GM12878 (cell line): ENCODE measurements around the gene MX1. TPM values are rescaled to one million over a fixed set of nuclear protein-coding genes. Genes with fewer than 3 reads are reported as not detected.

ENCODE experiments used
- BACH1 ChIP-seq: fragments of 450-650 bp; IDR thresholded peaks from 2 replicates; pipeline ENCODE4 v1.6.1; 2017; ENCODE audit warnings: mild to moderate bottlenecking, borderline replicate concordance
- BMI1 ChIP-seq: fragments of 450-650 bp; IDR thresholded peaks from 2 replicates; pipeline ENCODE4 v1.6.1; 2016; ENCODE audit warnings: mild to moderate bottlenecking, moderate library complexity, borderline replicate concordance
- CHD1 ChIP-seq: IDR thresholded peaks from 2 replicates; pipeline ENCODE4 v1.6.1; 2012; ENCODE audit warnings: low read depth, low read length, improper control_type of control experiment
- DPF2 ChIP-seq: fragments of 450-650 bp; IDR thresholded peaks from 2 replicates; pipeline ENCODE4 v1.6.1; 2017; ENCODE audit warnings: mild to moderate bottlenecking
- ESRRA ChIP-seq: IDR thresholded peaks from 2 replicates; pipeline ENCODE4 v1.6.1; 2012; ENCODE audit warnings: mild to moderate bottlenecking, low read length, improper control_type of control experiment
- FOXK2 ChIP-seq: fragments of 450-650 bp; IDR thresholded peaks from 2 replicates; pipeline ENCODE4 v1.6.1; 2017; ENCODE audit warnings: mild to moderate bottlenecking, moderate library complexity
- GATAD2B ChIP-seq: fragments of 450-650 bp; conservative IDR thresholded peaks from 2 replicates; pipeline ENCODE4 v1.6.1; 2017; ENCODE audit warnings: low read depth, mild to moderate bottlenecking, moderate library complexity
- HCFC1 ChIP-seq: fragments of 150-350 bp; IDR thresholded peaks from 2 replicates; pipeline ENCODE4 v1.6.1; 2014; ENCODE audit warnings: low read length
- HDAC6 ChIP-seq: fragments of 200-600 bp; sonication (generic); IDR thresholded peaks from one replicate; pipeline ENCODE4 v1.8.0; 2017; ENCODE audit warnings: antibody characterized with exemption; ENCODE audit not compliant: unreplicated experiment
- IKZF1 ChIP-seq: fragments of 450-650 bp; conservative IDR thresholded peaks from 2 replicates; pipeline ENCODE4 v1.6.1; 2017; ENCODE audit warnings: antibody characterized with exemption, mild to moderate bottlenecking
- JUNB ChIP-seq: IDR thresholded peaks from 2 replicates; pipeline ENCODE4 v1.6.1; 2016; ENCODE audit warnings: antibody characterized with exemption, mild to moderate bottlenecking
- LARP7 ChIP-seq: fragments of 450-650 bp; IDR thresholded peaks from 2 replicates; pipeline ENCODE4 v1.6.1; 2017; ENCODE audit warnings: mild to moderate bottlenecking
- MTA2 ChIP-seq: fragments of 450-650 bp; IDR thresholded peaks from 2 replicates; pipeline ENCODE4 v1.6.1; 2016; ENCODE audit warnings: low read depth, mild to moderate bottlenecking, moderate library complexity
- MXI1 ChIP-seq: fragments of 150-350 bp; IDR thresholded peaks from 2 replicates; pipeline ENCODE4 v1.6.1; 2011; ENCODE audit warnings: low read depth, mild to moderate bottlenecking, inconsistent platforms, low read length, improper control_type of control experiment
- MYB ChIP-seq: fragments of 150-350 bp; IDR thresholded peaks from 2 replicates; pipeline ENCODE4 v1.6.1; 2014; ENCODE audit warnings: mild to moderate bottlenecking, low read depth, low read length, borderline replicate concordance
- NFYB ChIP-seq: IDR thresholded peaks from 2 replicates; pipeline ENCODE4 v1.6.1; 2011; ENCODE audit warnings: low read depth, mild to moderate bottlenecking, low read length, improper control_type of control experiment, moderate library complexity; ENCODE audit not compliant: insufficient read depth
- NR2C2 ChIP-seq: IDR thresholded peaks from 2 replicates; pipeline ENCODE4 v1.6.1; 2011; ENCODE audit warnings: borderline replicate concordance, low read depth; ENCODE audit not compliant: control insufficient read depth, insufficient read length
- POLR2A ChIP-seq: IDR thresholded peaks from 2 replicates; pipeline ENCODE4 v1.6.1; 2011; ENCODE audit warnings: low read depth, mild to moderate bottlenecking, low read length
- RELA ChIP-seq: fragments of 450-650 bp; IDR thresholded peaks from 2 replicates; pipeline ENCODE4 v1.8.0; 2014; ENCODE audit warnings: borderline replicate concordance; ENCODE audit not compliant: partially characterized antibody
- SMARCA5 ChIP-seq: fragments of 450-650 bp; IDR thresholded peaks from 2 replicates; pipeline ENCODE4 v1.6.1; 2017; ENCODE audit warnings: mild to moderate bottlenecking
- SREBF1 ChIP-seq: IDR thresholded peaks from 2 replicates; pipeline ENCODE4 v1.6.1; 2012; ENCODE audit warnings: mild to moderate bottlenecking, low read length
- TAF1 ChIP-seq: IDR thresholded peaks from 2 replicates; pipeline ENCODE4 v1.6.1; 2011; ENCODE audit warnings: mild to moderate bottlenecking, low read depth, low read length, borderline replicate concordance
- TCF3 ChIP-seq: IDR thresholded peaks from 2 replicates; pipeline ENCODE4 v1.6.1; 2012; ENCODE audit warnings: low read depth, mild to moderate bottlenecking, low read length, borderline replicate concordance; ENCODE audit not compliant: insufficient read depth
- YY1 ChIP-seq: IDR thresholded peaks from 2 replicates; pipeline ENCODE4 v1.6.1; 2011; ENCODE audit warnings: low read depth, mild to moderate bottlenecking, low read length
- polyA plus RNA-seq, 11 experiments: library from polyadenylated mRNA; depleted of rRNA in 4 of 11; unstranded in 6 of 11; stranded (reverse) in 5 of 11; fragments of >200 nt; fragmentation: Nextera tagmentation in 4 of 11; fragmentation: Illumina TruSeq in 1 of 11; extraction: Ambion mirVana in 4 of 11; extraction: Trizol in 1 of 11; gene quantifications; 1 replicate in 1 of 11; 2 replicates in 10 of 11; pipeline versions ENCODE4 v1.2.1 to v1.2.3, GENCODE V29; 2011 to 2016; ENCODE audit warnings: inconsistent platforms in 2 of 11, missing spikeins in 2 of 11, low read depth in 1 of 11
- total RNA-seq, 4 experiments: library from RNA; depleted of rRNA in 3 of 4; stranded (reverse); fragments of >200 nt in 3 of 4; fragmentation: Illumina TruSeq in 1 of 4; extraction: Trizol in 1 of 4; gene quantifications; 2 replicates each; pipeline versions ENCODE4 v1.2.1 to v1.2.3, GENCODE V29; 2013 to 2021
- TF ChIP-seq, protein P1 (sequence below): IDR thresholded peaks from 2 replicates; pipeline ENCODE4 v1.6.1; 2011; ENCODE audit warnings: borderline replicate concordance, low read depth, mild to moderate bottlenecking, moderate library complexity, mixed read lengths, low read length; ENCODE audit not compliant: insufficient read depth; ENCODE audit errors: extremely low read length
- TF ChIP-seq, protein P2 (sequence below): fragments of 150-350 bp; IDR thresholded peaks from 2 replicates; pipeline ENCODE4 v1.6.1; 2014; ENCODE audit warnings: mild to moderate bottlenecking, low read depth, low read length
- TF ChIP-seq, protein P3 (sequence below): fragments of 450-650 bp; IDR thresholded peaks from 2 replicates; pipeline ENCODE4 v1.6.1; 2017; ENCODE audit warnings: mild to moderate bottlenecking, moderate library complexity

MX1 gene
- total and polyA plus RNA-seq, 10 of the 15 experiments (the other 5 are each of a cell fraction or from before 2014, with no cell fraction given) = 75.9 to 385 (median 302) TPM

DNA sequence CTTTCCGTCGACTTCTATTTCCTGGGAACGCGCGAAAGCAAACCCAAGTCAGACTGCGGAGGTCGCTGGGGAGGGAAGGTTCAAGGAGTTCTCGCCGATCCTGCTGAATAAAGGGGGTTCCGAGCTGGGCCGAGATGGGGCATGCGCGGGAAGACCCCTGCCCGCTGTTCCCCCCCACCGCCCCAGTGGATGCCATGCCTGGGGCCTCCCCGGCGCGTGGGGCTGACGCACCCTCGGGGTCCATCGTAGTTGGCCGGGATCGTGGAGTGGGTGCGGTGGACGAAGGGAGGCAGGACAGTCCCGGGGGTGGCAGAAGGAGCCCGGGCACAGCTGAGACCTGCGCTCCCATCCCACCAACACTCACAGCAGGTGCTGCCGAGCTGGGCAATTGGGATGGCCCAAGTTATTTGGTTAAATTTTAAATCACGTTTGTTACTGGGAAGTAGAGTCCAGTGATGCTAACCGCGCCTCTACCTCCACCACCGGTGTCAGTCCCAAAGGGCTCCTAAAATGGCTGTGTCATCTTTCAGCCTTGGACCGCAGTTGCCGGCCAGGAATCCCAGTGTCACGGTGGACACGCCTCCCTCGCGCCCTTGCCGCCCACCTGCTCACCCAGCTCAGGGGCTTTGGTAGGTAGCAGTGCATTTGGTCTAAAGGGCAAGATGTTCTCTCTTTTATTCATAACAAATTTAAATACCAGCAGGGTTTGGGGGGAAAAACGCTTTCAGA is 801 bp downstream of the MX1 start (continued):
- peak; percentile 71 for TF ChIP-seq BACH1
- TF ChIP-seq RELA = no peak
- TF ChIP-seq SMARCA5 = no peak
- no peak for TF ChIP-seq GATAD2B
- no peak for TF ChIP-seq DPF2
- TF ChIP-seq, protein P1, sequence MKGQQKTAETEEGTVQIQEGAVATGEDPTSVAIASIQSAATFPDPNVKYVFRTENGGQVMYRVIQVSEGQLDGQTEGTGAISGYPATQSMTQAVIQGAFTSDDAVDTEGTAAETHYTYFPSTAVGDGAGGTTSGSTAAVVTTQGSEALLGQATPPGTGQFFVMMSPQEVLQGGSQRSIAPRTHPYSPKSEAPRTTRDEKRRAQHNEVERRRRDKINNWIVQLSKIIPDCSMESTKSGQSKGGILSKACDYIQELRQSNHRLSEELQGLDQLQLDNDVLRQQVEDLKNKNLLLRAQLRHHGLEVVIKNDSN = no peak
- TF ChIP-seq HCFC1 = no peak
- TF ChIP-seq MTA2 = peak; percentile 8; the same call in 1 of the 2 replicates
- no peak for TF ChIP-seq NFYB
- no peak for TF ChIP-seq HDAC6
- TF ChIP-seq IKZF1 = peak; percentile 18; the same call in 1 of the 2 replicates
- TF ChIP-seq JUNB = no peak
- no peak for TF ChIP-seq ESRRA
- no peak for TF ChIP-seq CHD1
- no peak for TF ChIP-seq MXI1
- no peak for TF ChIP-seq NR2C2
- TF ChIP-seq YY1 = peak; percentile 79; the same call in 1 of the 2 replicates
- TF ChIP-seq, protein P2, sequence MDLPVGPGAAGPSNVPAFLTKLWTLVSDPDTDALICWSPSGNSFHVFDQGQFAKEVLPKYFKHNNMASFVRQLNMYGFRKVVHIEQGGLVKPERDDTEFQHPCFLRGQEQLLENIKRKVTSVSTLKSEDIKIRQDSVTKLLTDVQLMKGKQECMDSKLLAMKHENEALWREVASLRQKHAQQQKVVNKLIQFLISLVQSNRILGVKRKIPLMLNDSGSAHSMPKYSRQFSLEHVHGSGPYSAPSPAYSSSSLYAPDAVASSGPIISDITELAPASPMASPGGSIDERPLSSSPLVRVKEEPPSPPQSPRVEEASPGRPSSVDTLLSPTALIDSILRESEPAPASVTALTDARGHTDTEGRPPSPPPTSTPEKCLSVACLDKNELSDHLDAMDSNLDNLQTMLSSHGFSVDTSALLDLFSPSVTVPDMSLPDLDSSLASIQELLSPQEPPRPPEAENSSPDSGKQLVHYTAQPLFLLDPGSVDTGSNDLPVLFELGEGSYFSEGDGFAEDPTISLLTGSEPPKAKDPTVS = no peak
- no peak for TF ChIP-seq SREBF1
- no peak; the same call in 1 of the 2 replicates for TF ChIP-seq LARP7
- no peak for TF ChIP-seq MYB
- TF ChIP-seq, protein P3, sequence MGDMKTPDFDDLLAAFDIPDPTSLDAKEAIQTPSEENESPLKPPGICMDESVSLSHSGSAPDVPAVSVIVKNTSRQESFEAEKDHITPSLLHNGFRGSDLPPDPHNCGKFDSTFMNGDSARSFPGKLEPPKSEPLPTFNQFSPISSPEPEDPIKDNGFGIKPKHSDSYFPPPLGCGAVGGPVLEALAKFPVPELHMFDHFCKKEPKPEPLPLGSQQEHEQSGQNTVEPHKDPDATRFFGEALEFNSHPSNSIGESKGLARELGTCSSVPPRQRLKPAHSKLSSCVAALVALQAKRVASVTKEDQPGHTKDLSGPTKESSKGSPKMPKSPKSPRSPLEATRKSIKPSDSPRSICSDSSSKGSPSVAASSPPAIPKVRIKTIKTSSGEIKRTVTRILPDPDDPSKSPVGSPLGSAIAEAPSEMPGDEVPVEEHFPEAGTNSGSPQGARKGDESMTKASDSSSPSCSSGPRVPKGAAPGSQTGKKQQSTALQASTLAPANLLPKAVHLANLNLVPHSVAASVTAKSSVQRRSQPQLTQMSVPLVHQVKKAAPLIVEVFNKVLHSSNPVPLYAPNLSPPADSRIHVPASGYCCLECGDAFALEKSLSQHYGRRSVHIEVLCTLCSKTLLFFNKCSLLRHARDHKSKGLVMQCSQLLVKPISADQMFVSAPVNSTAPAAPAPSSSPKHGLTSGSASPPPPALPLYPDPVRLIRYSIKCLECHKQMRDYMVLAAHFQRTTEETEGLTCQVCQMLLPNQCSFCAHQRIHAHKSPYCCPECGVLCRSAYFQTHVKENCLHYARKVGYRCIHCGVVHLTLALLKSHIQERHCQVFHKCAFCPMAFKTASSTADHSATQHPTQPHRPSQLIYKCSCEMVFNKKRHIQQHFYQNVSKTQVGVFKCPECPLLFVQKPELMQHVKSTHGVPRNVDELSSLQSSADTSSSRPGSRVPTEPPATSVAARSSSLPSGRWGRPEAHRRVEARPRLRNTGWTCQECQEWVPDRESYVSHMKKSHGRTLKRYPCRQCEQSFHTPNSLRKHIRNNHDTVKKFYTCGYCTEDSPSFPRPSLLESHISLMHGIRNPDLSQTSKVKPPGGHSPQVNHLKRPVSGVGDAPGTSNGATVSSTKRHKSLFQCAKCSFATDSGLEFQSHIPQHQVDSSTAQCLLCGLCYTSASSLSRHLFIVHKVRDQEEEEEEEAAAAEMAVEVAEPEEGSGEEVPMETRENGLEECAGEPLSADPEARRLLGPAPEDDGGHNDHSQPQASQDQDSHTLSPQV = no peak
- TF ChIP-seq TCF3 = 0 out of 2 replicates have a peak, but pooled peaks have one; percentile 20
- TF ChIP-seq TAF1 = peak; percentile 42; the same call in 1 of the 2 replicates
- TF ChIP-seq POLR2A = peak; percentile 88
- no peak for TF ChIP-seq FOXK2
- TF ChIP-seq BMI1 = no peak
